Uterus (tissue), 2 donors: ENCODE measurements around the gene CNTNAP5.

ENCODE experiments used
- CTCF ChIP-seq, 4 experiments: fragments of 200-600 bp in 2 of 4; fragments of 450-650 bp in 2 of 4; sonication (generic) in 2 of 4; IDR thresholded peaks; one replicate each; pipeline ENCODE4 v1.5.1; 2016 to 2019; ENCODE audit warnings: antibody characterized with exemption in 4 of 4, mild to moderate bottlenecking in 2 of 4, moderate library complexity in 1 of 4
- POLR2A ChIP-seq, 2 donors: fragments of 450-650 bp; IDR thresholded peaks; one replicate each; pipeline ENCODE4 v1.6.1; 2016; ENCODE audit warnings: antibody characterized with exemption in 2 of 2, mild to moderate bottlenecking in 1 of 2, moderate library complexity in 1 of 2

- TF ChIP-seq CTCF (IDR thresholded peaks at IDR 0.05) (no peak), POLR2A (IDR thresholded peaks at IDR 0.05) (no peak)
Measured at GRCh38 chr2:124884315-124884714, 859.2 kb downstream of the CNTNAP5 start.
